ENCODE data around the gene NME7.
A peak's percentile ranks its signal among the peaks of the same experiment; 100 is the strongest.

NME7 gene

DNA sequence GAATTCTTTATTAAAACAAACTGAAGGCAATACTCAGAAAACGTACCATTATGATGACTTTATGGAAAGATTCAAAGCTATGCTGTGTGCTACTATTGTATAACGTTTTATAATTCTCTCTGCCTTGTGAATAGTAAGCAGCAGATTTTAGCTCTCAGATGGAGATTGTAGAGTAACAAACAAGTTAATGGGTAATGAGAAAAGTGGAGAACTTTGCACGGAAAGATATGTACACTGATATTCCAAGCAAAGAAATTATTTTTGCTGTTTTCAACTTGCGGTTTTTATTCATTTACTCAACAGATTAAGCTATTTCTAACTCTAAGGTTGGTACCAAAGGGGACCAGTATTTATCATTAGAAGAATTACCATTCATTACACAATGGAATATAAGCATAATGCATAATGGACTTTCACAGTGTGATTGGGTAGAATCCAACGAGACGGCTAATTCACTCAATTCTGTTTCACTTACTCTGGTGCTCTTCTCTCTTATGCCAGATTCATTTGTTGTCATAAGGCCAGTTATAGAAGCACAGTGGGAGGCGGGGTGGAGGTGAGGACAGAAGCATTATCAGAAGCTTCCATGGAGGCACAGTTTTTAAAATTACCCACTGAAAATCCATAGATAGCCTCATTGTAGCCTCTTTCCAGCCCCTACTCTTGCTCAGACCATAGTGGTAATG lies 222.5 kb downstream of the NME7 start:
- no peaks in the 10 kb centered on the region for H3K4me1 Mint-ChIP-seq
- H3K27ac Mint-ChIP-seq = peak overlapping the region; percentile 13 to 90 (median 23)
- H3K27me3 Mint-ChIP-seq (ENCODE audit: low read depth) = no peaks in the 10 kb centered on the region
- no peak overlapping the region for H3K4me3 Mint-ChIP-seq
- H3K36me3 Mint-ChIP-seq (ENCODE audit: low read depth) = no peaks in the 10 kb centered on the region
- TF ChIP-seq, protein P1, sequence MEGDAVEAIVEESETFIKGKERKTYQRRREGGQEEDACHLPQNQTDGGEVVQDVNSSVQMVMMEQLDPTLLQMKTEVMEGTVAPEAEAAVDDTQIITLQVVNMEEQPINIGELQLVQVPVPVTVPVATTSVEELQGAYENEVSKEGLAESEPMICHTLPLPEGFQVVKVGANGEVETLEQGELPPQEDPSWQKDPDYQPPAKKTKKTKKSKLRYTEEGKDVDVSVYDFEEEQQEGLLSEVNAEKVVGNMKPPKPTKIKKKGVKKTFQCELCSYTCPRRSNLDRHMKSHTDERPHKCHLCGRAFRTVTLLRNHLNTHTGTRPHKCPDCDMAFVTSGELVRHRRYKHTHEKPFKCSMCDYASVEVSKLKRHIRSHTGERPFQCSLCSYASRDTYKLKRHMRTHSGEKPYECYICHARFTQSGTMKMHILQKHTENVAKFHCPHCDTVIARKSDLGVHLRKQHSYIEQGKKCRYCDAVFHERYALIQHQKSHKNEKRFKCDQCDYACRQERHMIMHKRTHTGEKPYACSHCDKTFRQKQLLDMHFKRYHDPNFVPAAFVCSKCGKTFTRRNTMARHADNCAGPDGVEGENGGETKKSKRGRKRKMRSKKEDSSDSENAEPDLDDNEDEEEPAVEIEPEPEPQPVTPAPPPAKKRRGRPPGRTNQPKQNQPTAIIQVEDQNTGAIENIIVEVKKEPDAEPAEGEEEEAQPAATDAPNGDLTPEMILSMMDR (IDR thresholded peaks at IDR 0.05; ENCODE audit: unreplicated experiment in 3 of 3) = no peak
- H3K9me3 Mint-ChIP-seq = no peaks in the 10 kb centered on the region

DNA sequence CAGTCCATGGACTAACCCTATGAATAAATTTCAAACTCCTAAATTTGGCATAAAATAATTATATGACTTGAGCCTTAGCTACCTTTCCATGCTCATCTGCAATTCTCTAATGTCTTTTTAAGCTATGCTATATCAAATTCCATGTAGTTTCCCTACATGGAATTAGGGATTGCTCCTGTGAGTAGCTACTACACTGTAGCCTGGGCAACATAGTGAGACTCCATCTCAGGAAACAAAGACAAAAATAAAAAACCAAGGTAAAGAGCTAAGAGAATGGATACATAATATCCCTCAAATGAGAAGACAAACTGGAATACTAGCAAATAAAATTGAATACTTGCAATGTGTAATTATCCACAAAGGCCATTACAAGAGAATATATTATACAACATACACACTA lies 223.6 kb downstream of the NME7 start:
- no peaks in the 10 kb centered on the region for H3K36me3 Mint-ChIP-seq (ENCODE audit: low read depth)
- H3K27ac Mint-ChIP-seq = no peak overlapping the region
- H3K27me3 Mint-ChIP-seq (ENCODE audit: low read depth) = no peaks in the 10 kb centered on the region
- TF ChIP-seq, protein P1 (IDR thresholded peaks at IDR 0.05; ENCODE audit: unreplicated experiment in 3 of 3) = no peak
- H3K9me3 Mint-ChIP-seq = no peaks in the 10 kb centered on the region
- no peak overlapping the region for H3K4me3 Mint-ChIP-seq
- H3K4me1 Mint-ChIP-seq = no peaks in the 10 kb centered on the region

GRCh38 chr1:169143346-169143745 lies 224.3 kb downstream of the NME7 start:
- Mint-ChIP-seq H3K9me3 (no peaks in the 10 kb centered on the region), H3K27ac (no peak overlapping the region), H3K4me1 (no peaks in the 10 kb centered on the region), H3K27me3 (ENCODE audit: low read depth) (no peaks in the 10 kb centered on the region), H3K36me3 (ENCODE audit: low read depth) (no peaks in the 10 kb centered on the region), H3K4me3 (no peak overlapping the region)
- TF ChIP-seq, protein P1 (IDR thresholded peaks at IDR 0.05; ENCODE audit: unreplicated experiment in 3 of 3) = no peak

DNA sequence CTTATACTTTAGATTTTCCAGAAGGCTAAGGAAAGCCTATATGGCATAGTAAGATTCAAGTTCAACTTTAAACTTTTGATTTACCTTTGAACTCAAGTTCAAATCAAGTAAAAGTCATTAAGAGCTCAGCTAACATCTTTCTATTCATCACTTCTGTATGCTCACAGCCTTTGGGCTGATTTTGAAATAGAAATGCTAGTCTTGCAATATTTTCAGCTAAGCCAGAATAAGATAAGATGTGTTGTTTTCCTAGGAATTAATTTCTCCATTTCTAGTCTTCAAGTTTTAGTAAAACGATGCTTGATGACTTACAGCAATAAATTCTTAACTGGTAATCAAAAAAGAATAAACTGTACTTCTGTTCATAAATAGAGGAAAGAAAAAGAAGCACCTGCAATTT lies 225.5 kb downstream of the NME7 start:
- H3K27ac Mint-ChIP-seq = no peak overlapping the region

DNA sequence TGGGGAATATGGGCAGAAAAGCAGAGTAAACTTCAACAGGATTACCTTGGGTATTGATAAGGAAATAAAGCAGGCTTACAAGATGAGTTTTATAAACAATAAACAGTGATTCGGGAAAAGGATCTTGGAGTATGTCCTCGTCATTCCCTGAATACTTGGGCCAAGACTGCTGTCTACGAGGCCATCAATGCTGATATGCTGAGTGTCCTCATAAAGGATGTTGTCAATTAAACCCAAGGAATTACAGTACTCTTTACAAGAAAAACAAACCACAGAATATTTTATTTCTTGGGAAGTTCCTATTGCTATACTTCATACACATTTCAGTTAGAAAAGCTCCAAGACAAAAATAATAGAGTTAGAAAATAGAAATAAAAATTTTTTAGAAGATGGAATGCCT lies 226.2 kb downstream of the NME7 start:
- H3K27ac Mint-ChIP-seq = no peak overlapping the region
- no peak overlapping the region for H3K4me3 Mint-ChIP-seq
- H3K4me1 Mint-ChIP-seq = no peaks in the 10 kb centered on the region
- TF ChIP-seq, protein P1 (IDR thresholded peaks at IDR 0.05; ENCODE audit: unreplicated experiment in 3 of 3) = no peak
- H3K9me3 Mint-ChIP-seq = no peaks in the 10 kb centered on the region
- H3K27me3 Mint-ChIP-seq (ENCODE audit: low read depth) = no peaks in the 10 kb centered on the region
- no peaks in the 10 kb centered on the region for H3K36me3 Mint-ChIP-seq (ENCODE audit: low read depth)

More for the DNA sequence above, 225.5 kb downstream of the NME7 start:
- TF ChIP-seq, protein P1 (IDR thresholded peaks at IDR 0.05; ENCODE audit: unreplicated experiment in 3 of 3) = no peak
- Mint-ChIP-seq H3K36me3 (ENCODE audit: low read depth) (no peaks in the 10 kb centered on the region), H3K4me1 (no peaks in the 10 kb centered on the region), H3K9me3 (no peaks in the 10 kb centered on the region), H3K4me3 (no peak overlapping the region), H3K27me3 (ENCODE audit: low read depth) (no peaks in the 10 kb centered on the region)
